ENCODE results near the gene IL36G. TPM values are rescaled to one million over a fixed set of nuclear protein-coding genes. Genes with fewer than 3 reads are reported as not detected.
A peak's percentile ranks its signal among the peaks of the same experiment; 100 is the strongest.
"Not testable (repeated sequence)": the region's sequence is repeated elsewhere in the genome, so short reads cannot be mapped to it uniquely, and the experiment has no call there.

IL36G gene
- total RNA-seq (2014; rRNA removed; shearing (Covaris generic)): not detected in 2 replicates

DNA sequence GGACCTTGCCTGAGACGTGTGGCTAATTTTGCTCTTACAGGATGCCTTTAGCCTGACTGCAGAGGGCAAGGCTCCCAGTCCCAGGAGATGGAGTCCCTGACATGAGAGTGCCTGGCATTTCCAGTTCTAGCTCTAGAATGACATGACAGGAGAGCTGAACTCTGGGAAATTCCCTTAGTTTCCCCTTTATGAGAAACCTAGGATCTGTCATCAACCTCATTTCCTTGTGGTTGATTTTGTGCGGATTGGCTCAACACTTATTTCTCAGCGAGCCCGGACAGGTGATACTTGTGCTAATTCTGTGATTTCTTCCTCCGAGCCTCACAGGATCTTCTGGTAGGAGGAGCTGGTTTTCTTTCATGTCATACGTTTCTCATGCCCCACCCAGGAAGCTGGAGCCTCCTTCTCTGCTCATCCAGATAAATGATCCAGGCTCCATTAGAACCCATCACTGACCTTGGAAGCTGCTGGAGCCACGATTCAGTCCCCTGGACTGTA lies at the start of gene IL36G:
Gene IL36G (plus strand): TSS at position 448 of the 498 bp plus-strand sequence. CDS start 633 bp downstream, outside the sequence.
- no peak within 1 kb of the TSS for H3K4me3 ChIP-seq
- no peak for DNase-seq

GRCh38 chr2:112933261-112933660 lies 44.5 kb upstream of the IL36G start:
- Histone ChIP-seq H3K4me3 (no peak overlapping the region), H3K36me3 (no peaks in the 10 kb centered on the region), H3K27ac (no peak overlapping the region), H3K27me3 (no peaks in the 10 kb centered on the region), H3K9me3 (replicated peaks) (no peaks in the 10 kb centered on the region), H3K4me1 (no peaks in the 10 kb centered on the region)
- DNase-seq: no peak

More for the DNA sequence above, at the start of gene IL36G:
- Histone ChIP-seq H3K27ac (no peak within 1 kb of the TSS), H3K36me3 (no peaks in the 10 kb centered on the region), H3K9me3 (replicated peaks) (no peaks in the 10 kb centered on the region), H3K4me1 (no peaks in the 10 kb centered on the region), H3K27me3 (peaks cover 4% of the 10 kb centered on the region)

GRCh38 chr2:112934117-112934516 lies 43.7 kb upstream of the IL36G start:
- H3K27ac ChIP-seq; DNase-seq; H3K4me3 ChIP-seq; H3K4me1 ChIP-seq; H3K9me3 ChIP-seq (replicated peaks); H3K27me3 ChIP-seq; H3K36me3 ChIP-seq: not testable (repeated sequence)

- no peaks in the 10 kb centered on the region for H3K4me1 ChIP-seq
- no peaks in the 10 kb centered on the region for H3K9me3 ChIP-seq (replicated peaks)
- H3K36me3 ChIP-seq: no peaks in the 10 kb centered on the region
- no peak for DNase-seq
- no peaks in the 10 kb centered on the region for H3K27me3 ChIP-seq
- no peak overlapping the region for H3K27ac ChIP-seq
- no peak overlapping the region for H3K4me3 ChIP-seq
These were observed 40.9 kb upstream of the IL36G start for GRCh38 chr2:112936927-112937232.

- H3K4me1 ChIP-seq: no peaks in the 10 kb centered on the region
- H3K4me3 ChIP-seq: no peak overlapping the region
- H3K9me3 ChIP-seq (replicated peaks): no peaks in the 10 kb centered on the region
- DNase-seq: peak; percentile 12 to 35
- H3K27me3 ChIP-seq: no peaks in the 10 kb centered on the region
- H3K36me3 ChIP-seq: no peaks in the 10 kb centered on the region
- H3K27ac ChIP-seq: no peak overlapping the region
These were observed 38.9 kb upstream of the IL36G start for GRCh38 chr2:112938904-112939303.

- H3K4me1 ChIP-seq: no peaks in the 10 kb centered on the region
These were observed 38.4 kb upstream of the IL36G start for GRCh38 chr2:112939425-112939824.

DNA sequence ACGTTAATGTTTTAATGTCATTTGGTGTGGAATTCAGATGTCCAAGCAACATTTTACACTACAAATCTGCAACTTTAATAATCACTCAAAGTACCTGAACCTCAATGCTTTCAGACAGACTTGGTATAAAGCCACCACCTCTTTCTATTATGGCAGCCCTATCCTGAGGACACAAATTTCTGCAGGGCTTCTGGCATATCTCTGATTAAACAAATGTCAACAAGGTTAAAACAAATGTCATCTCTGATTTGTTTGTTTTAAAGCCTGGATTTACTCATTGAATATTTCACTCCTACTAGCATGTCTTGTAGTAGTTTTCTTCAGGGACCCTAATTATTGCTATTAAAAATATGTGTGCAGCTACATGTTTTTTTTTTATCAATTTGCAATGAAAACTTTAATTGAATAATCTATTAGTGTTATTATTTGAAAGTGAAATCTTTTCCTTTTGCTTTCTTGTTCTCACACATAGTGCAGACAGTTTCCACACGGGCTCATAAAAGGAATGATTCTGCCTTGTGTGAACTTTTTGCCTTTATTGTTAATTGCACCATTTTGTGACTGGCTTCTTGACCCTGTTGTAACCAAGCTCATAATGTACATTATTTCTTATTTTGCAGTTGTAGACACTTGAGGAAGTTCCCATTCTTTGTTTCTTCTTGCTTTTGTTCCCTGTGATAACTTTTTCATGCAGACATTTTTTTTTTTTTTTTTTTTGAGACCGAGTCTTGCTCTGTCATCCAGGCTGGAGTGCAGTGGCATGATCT lies 36.8 kb upstream of the IL36G start:
- no peak overlapping the region for H3K4me3 ChIP-seq
- peaks cover 5% of the 10 kb centered on the region for H3K4me1 ChIP-seq
- H3K36me3 ChIP-seq: no peaks in the 10 kb centered on the region
- H3K27ac ChIP-seq: no peak overlapping the region
- no peaks in the 10 kb centered on the region for H3K27me3 ChIP-seq
- H3K9me3 ChIP-seq (replicated peaks): no peaks in the 10 kb centered on the region
- no peak for DNase-seq

More at GRCh38 chr2:112939425-112939824, 38.4 kb upstream of the IL36G start:
- Histone ChIP-seq H3K36me3 (no peaks in the 10 kb centered on the region), H3K27me3 (no peaks in the 10 kb centered on the region), H3K27ac (no peak overlapping the region), H3K4me3 (no peak overlapping the region), H3K9me3 (replicated peaks) (no peaks in the 10 kb centered on the region)
- no peak for DNase-seq

DNA sequence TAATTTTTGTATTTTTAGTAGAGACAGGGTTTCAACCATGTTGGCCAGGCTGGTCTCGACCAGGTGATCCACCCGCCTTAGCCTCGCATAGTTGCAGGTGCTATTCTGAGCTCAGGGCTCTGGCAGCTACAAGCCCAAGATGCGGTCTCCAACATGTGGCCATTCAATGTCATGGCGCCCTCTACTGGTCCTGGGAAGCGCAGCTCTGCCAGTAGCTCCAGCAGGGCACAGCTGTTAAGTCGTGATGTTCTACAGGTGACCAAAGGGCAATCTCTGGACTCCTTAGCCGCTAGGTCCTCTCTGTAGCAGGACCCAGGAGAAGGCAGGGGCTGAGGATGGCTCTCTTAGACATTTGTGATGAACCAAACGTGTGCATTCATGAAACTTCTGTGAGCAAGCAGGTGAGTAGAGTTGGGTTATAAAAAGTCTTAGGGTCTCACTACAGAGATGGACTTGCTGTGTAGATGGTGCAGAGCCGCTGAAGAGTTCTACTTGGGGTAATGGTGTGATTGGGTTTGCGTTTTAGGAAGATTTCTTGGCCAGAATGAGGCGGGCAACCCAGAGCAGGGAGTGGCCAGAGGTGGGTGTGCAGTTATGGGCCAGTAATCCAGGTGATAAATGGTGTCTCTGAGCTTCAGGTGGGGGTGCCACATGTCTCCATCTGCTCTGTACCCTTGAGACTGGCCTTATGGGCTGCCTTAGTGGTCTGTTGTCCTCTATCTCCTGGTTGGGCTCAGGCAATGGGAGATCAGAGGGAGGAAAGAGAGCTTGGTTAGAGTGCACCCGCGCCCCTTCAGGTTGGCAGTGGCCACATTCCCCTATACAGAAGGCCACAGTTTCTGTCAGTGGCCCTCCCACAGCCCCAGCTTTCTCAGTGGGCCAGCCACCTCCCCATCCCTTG lies 35.8 kb upstream of the IL36G start:
- Histone ChIP-seq H3K4me3 (no peak overlapping the region), H3K27me3 (no peaks in the 10 kb centered on the region), H3K9me3 (replicated peaks) (no peaks in the 10 kb centered on the region), H3K27ac (no peak overlapping the region), H3K36me3 (no peaks in the 10 kb centered on the region), H3K4me1 (peaks cover 9% of the 10 kb centered on the region)
- peak; percentile 68 to 86 for DNase-seq

DNA sequence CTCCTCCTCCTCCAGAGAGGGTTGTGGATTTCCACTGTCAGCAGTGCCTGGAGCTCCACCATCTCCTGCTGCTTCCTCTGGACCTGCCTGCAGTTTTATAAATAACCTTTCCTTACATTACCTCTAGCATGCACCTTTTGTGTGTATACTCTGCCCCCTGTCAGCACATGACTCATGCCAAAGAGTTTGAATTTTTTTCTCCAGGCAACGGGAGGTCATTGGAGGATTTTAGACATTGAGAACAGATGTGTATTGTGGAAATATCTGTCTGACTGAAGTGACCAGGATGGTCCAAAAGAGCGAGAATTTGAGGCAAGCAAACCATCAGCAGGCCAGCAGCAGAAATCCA lies 35.2 kb upstream of the IL36G start:
- no peaks in the 10 kb centered on the region for H3K9me3 ChIP-seq (replicated peaks)
- H3K36me3 ChIP-seq: no peaks in the 10 kb centered on the region
- H3K27me3 ChIP-seq: no peaks in the 10 kb centered on the region
- DNase-seq: no peak
- no peak overlapping the region for H3K4me3 ChIP-seq
- no peak overlapping the region for H3K27ac ChIP-seq
- peaks cover 9% of the 10 kb centered on the region for H3K4me1 ChIP-seq

DNA sequence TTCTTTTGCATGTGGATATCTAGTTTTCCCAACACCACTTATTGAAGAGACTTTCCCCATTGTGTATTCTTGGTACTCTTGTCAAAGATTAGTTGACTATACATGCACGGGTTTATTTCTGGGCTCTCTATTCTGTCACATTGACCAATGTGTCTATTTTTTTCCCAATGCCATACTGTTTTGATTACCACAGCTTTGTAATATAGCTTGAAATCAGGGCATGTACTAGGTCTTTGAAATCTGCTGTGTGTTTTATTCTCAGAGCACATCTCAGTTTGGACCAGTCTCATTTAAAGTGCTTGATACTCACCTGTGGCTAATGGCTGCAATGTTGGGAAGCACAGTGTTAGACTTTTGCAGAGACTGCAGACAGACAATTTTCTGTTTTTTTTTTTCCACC lies 32.8 kb upstream of the IL36G start:
- no peak for DNase-seq
- Histone ChIP-seq H3K4me3 (no peak overlapping the region), H3K36me3 (no peaks in the 10 kb centered on the region), H3K9me3 (replicated peaks) (no peaks in the 10 kb centered on the region), H3K27me3 (no peaks in the 10 kb centered on the region), H3K27ac (no peak overlapping the region), H3K4me1 (peaks cover 9% of the 10 kb centered on the region)

DNA sequence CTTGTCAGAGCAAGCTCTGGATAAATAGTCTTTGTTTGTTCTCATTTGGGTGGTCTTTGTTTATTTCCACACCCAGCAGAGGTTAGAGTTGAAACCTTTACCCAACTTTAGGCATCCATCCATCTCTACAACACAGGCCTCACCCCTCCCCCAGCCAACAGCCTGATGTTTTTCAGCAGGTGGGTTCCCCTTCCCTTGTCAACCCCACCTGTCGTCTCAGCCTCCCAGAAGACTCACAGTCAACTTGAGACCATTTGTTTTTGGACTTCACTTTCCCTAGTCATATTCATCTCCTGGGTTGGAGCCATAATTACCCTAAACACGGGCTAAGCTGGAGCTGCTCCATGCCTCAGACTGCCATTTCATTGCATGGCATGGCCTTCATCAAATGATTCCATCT lies 31.7 kb upstream of the IL36G start:
- no peak overlapping the region for H3K4me3 ChIP-seq
- DNase-seq: peak; percentile 71 to 86
- H3K27ac ChIP-seq: no peak overlapping the region
- H3K4me1 ChIP-seq: peaks cover 9% of the 10 kb centered on the region
- H3K9me3 ChIP-seq (replicated peaks): no peaks in the 10 kb centered on the region
- H3K27me3 ChIP-seq: no peaks in the 10 kb centered on the region
- H3K36me3 ChIP-seq: no peaks in the 10 kb centered on the region

DNA sequence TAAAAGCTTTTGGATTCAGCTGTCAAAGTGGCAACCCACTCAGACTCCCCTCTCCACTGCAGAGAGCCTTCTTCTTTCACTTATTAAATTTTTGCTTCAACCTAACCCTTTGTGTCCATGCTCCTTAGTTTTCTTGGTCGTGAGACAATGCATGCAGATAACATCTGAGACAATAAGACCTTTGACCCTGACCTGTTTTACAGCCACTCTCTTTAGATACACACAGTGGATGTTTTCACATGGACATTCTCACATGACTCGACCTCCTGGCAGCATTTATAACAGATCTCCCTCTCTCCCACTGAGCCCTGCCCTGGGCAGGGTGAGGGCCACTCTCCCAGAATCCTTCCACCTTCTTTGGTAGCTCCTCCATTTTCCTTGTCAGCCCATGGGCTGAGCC lies 30.4 kb upstream of the IL36G start:
- Histone ChIP-seq H3K4me3 (no peak overlapping the region), H3K27ac (no peak overlapping the region), H3K36me3 (no peaks in the 10 kb centered on the region), H3K4me1 (peaks cover 9% of the 10 kb centered on the region), H3K9me3 (replicated peaks) (no peaks in the 10 kb centered on the region), H3K27me3 (no peaks in the 10 kb centered on the region)
- no peak for DNase-seq

DNA sequence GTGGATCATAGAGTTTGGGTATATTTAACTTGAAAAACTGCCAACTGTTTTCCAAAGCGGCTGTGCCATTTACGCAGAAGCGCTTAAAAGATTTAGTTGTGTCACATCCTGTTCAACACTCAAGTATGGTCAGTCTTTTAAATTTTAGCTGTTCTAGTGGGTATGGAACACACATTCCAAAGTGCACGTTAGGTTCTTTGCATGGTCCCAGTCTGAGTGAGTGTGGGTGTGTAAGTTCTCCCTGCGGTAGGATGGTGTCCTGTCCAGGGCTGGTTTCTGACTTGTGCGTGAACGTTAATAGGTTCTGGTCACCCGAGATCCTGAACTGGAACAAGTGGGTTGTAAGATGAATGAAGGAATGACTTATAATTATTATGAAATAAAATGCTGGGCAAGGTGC lies 28.4 kb upstream of the IL36G start:
- Histone ChIP-seq H3K36me3 (no peaks in the 10 kb centered on the region), H3K27ac (no peak overlapping the region), H3K4me3 (no peak overlapping the region), H3K4me1 (peaks cover 9% of the 10 kb centered on the region), H3K9me3 (replicated peaks) (no peaks in the 10 kb centered on the region), H3K27me3 (no peaks in the 10 kb centered on the region)
- DNase-seq: no peak

DNA sequence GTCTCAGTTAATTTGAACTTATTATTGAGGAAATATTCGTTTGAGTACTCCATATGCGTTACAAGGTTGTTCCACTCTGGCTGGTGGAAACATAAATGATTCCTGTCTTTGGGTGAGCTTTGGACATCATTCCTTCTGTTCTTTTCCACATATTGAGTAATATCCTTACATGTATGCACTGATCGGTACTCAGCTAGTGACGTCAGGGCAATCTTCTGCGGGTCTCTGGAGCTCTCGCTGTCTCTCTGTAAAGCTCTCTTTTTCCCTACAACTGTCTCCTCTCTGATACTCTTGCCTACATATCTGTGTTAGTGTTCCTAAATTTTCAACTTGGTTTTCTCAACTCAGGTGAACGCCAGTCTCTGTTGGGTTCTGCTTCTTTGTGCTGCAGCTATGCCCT lies 23.4 kb upstream of the IL36G start:
- Histone ChIP-seq H3K4me3 (no peak overlapping the region), H3K9me3 (replicated peaks) (no peaks in the 10 kb centered on the region), H3K4me1 (no peaks in the 10 kb centered on the region), H3K27me3 (no peaks in the 10 kb centered on the region), H3K27ac (no peak overlapping the region), H3K36me3 (no peaks in the 10 kb centered on the region)
- no peak for DNase-seq

- Histone ChIP-seq H3K27ac (no peak overlapping the region), H3K27me3 (no peaks in the 10 kb centered on the region), H3K4me3 (no peak overlapping the region), H3K9me3 (replicated peaks) (no peaks in the 10 kb centered on the region), H3K36me3 (no peaks in the 10 kb centered on the region), H3K4me1 (no peaks in the 10 kb centered on the region)
- no peak for DNase-seq
These were observed 20.3 kb upstream of the IL36G start for GRCh38 chr2:112957511-112957910.
